Measurements from ENCODE around the gene PDPR.
"Not testable (repeated sequence)": the region's sequence is repeated elsewhere in the genome, so short reads cannot be mapped to it uniquely, and the experiment has no call there.

- TF ChIP-seq POLR2AphosphoS5 (IDR thresholded peaks at IDR 0.05; ENCODE audit: low read depth, low read length); SIN3A (IDR thresholded peaks at IDR 0.05; ENCODE audit: borderline replicate concordance, insufficient read depth, low read depth, low read length): not testable (repeated sequence)
These were observed 59.2 kb downstream of the PDPR start, which contains the start of gene CLEC18C for GRCh38 chr16:70173212-70173837.
